H1 (cell line): Measurements from ENCODE around the gene TWF2. TPM values are rescaled to one million over a fixed set of nuclear protein-coding genes. Genes with fewer than 3 reads are reported as not detected.

Experiments
- CTCF ChIA-PET: fragments of 300-600 bp; sonication (Branson Sonifier 250); formaldehyde crosslinking; loops from one replicate; lab custom pipeline; 2021; ENCODE audit not compliant: partially characterized antibody; lab: Charles Lee
- POLR2A ChIA-PET: fragments of 300-600 bp; sonication (Branson Sonifier 250); formaldehyde crosslinking; loops from one replicate; lab custom pipeline; 2021; ENCODE audit warnings: inconsistent platforms; ENCODE audit not compliant: partially characterized antibody; lab: Charles Lee
- DNase-seq, 2 experiments: peaks; one replicate each; pipeline versions ENCODE4 v3.0.0 to v3.0.0-alpha.2; 2010 to 2022; ENCODE audit warnings: low spot score in 2 of 2, low read depth in 1 of 2, mixed read lengths in 1 of 2
- FAIRE-seq: peaks from 2 replicates; lab custom pipeline; 2011; peaks lifted over from hg19 to GRCh38; lab: Jason Lieb, UNC
- H2AFZ ChIP-seq: 2 replicates; pipeline ENCODE4 v1.8.1; 2012; ENCODE audit warnings: low read length, inconsistent platforms
- H2AK5ac ChIP-seq: 2 replicates; pipeline ENCODE4 v1.6.1; 2013; ENCODE audit warnings: low read depth, low read length
- H2BK120ac ChIP-seq: replicated peaks from 2 replicates; pipeline ENCODE3; 2013; ENCODE audit warnings: low read depth, low read length, inconsistent platforms
- H2BK12ac ChIP-seq: 2 replicates; pipeline ENCODE4 v1.6.1; 2013; ENCODE audit warnings: low read depth, low read length
- H2BK15ac ChIP-seq: 2 replicates; pipeline ENCODE4 v1.6.1; 2013; ENCODE audit warnings: low read length
- H2BK20ac ChIP-seq: 2 replicates; pipeline ENCODE4 v1.6.1; 2013; ENCODE audit warnings: low read length
- H2BK5ac ChIP-seq: 2 replicates; pipeline ENCODE4 v1.6.1; 2013; ENCODE audit warnings: low read depth, low read length
- H3K14ac ChIP-seq: 2 replicates; pipeline ENCODE4 v1.6.1; 2013; ENCODE audit warnings: inconsistent platforms; ENCODE audit not compliant: insufficient read length
- H3K18ac ChIP-seq: 2 replicates; pipeline ENCODE4 v1.6.1; 2013; ENCODE audit warnings: low read length; ENCODE audit errors: extremely low read depth
- H3K23ac ChIP-seq: 2 replicates; pipeline ENCODE4 v1.6.1; 2013; ENCODE audit warnings: inconsistent platforms; ENCODE audit not compliant: insufficient read length
- H3K23me2 ChIP-seq: 2 replicates; pipeline ENCODE4 v1.6.1; 2013; ENCODE audit warnings: low read depth, low read length
- H3K27ac ChIP-seq: 2 replicates; pipeline ENCODE4 v1.6.1; 2011; ENCODE audit warnings: low read depth, low read length, inconsistent platforms
- H3K27me3 ChIP-seq, 4 experiments: replicated peaks in 1 of 4; 1 replicate in 1 of 4; 2 replicates in 3 of 4; pipeline versions ENCODE4 v1.6.1 to v1.8.1; 2011 to 2013; ENCODE audit warnings: low read length in 3 of 4, mild to moderate bottlenecking in 3 of 4, inconsistent platforms in 2 of 4, mixed read lengths in 2 of 4, moderate library complexity in 1 of 4; ENCODE audit not compliant: control insufficient read depth in 3 of 4, insufficient read depth in 3 of 4; ENCODE audit errors: extremely low read depth in 1 of 4
- H3K36me3 ChIP-seq, 4 experiments: 2 replicates each; pipeline versions ENCODE4 v1.6.1 to v1.8.1; 2011 to 2013; ENCODE audit warnings: mild to moderate bottlenecking in 4 of 4, low read length in 3 of 4, moderate library complexity in 2 of 4, control low read depth in 1 of 4, inconsistent platforms in 1 of 4; ENCODE audit not compliant: insufficient read depth in 4 of 4, control insufficient read depth in 2 of 4
- H3K4ac ChIP-seq: replicated peaks from 2 replicates; pipeline ENCODE3; 2013; ENCODE audit warnings: low read length, low read depth, mixed read lengths, inconsistent platforms; ENCODE audit not compliant: insufficient read length
- H3K4me1 ChIP-seq, 4 experiments: replicated peaks in 1 of 4; 1 replicate in 1 of 4; 2 replicates in 3 of 4; pipeline versions ENCODE4 v1.6.1 to v1.8.1; 2011 to 2013; ENCODE audit warnings: low read length in 3 of 4, inconsistent platforms in 2 of 4, mixed read lengths in 1 of 4; ENCODE audit not compliant: insufficient read depth in 4 of 4, control insufficient read depth in 3 of 4
- H3K4me2 ChIP-seq, 2 experiments: 2 replicates each; pipeline versions ENCODE4 v1.6.1 to v1.8.1; 2011 to 2013; ENCODE audit warnings: low read depth in 2 of 2, low read length in 2 of 2, control low read depth in 1 of 2, inconsistent platforms in 1 of 2, mild to moderate bottlenecking in 1 of 2; ENCODE audit not compliant: insufficient read depth in 1 of 2
- H3K4me3 ChIP-seq, 4 experiments: fragments of 200-600, 300-600 bp in 1 of 4; sonication (generic), shearing (Covaris generic), sonication (Bioruptor Twin) in 1 of 4; 2 replicates each; pipeline versions ENCODE4 v1.5.1 to v1.8.1; 2011 to 2016; ENCODE audit warnings: low read length in 4 of 4, low read depth in 3 of 4, control low read depth in 2 of 4, inconsistent platforms in 2 of 4, mild to moderate bottlenecking in 2 of 4, mixed read lengths in 1 of 4, moderate library complexity in 1 of 4; ENCODE audit not compliant: insufficient read depth in 2 of 4; ENCODE audit errors: extremely low read depth in 1 of 4
- H3K56ac ChIP-seq: replicated peaks from 2 replicates; pipeline ENCODE3; 2013; ENCODE audit warnings: low read depth, mild to moderate bottlenecking, mixed read lengths, low read length, inconsistent platforms; ENCODE audit not compliant: insufficient read length
- H3K79me1 ChIP-seq: 2 replicates; pipeline ENCODE4 v1.6.1; 2013; ENCODE audit warnings: low read depth, low read length, control low read depth
- H3K79me2 ChIP-seq, 2 experiments: 2 replicates each; pipeline versions ENCODE4 v1.6.1 to v1.8.1; 2012 to 2013; ENCODE audit warnings: low read length in 2 of 2, mild to moderate bottlenecking in 2 of 2, inconsistent platforms in 1 of 2; ENCODE audit not compliant: insufficient read depth in 2 of 2, control insufficient read depth in 1 of 2
- H3K9ac ChIP-seq, 4 experiments: replicated peaks in 1 of 4; 1 replicate in 1 of 4; 2 replicates in 3 of 4; pipeline versions ENCODE4 v1.6.1 to v1.8.1; 2011 to 2013; ENCODE audit warnings: low read depth in 3 of 4, low read length in 3 of 4, control low read depth in 2 of 4, mild to moderate bottlenecking in 2 of 4, moderate library complexity in 2 of 4, inconsistent platforms in 1 of 4; ENCODE audit errors: extremely low read depth in 1 of 4
- H3K9me3 ChIP-seq, 2 experiments: 2 replicates each; pipeline versions ENCODE4 v1.6.1 to v1.8.1; 2012 to 2013; ENCODE audit warnings: mild to moderate bottlenecking in 2 of 2, moderate library complexity in 2 of 2, control low read depth in 1 of 2, inconsistent platforms in 1 of 2, low read depth in 1 of 2, low read length in 1 of 2, mixed read lengths in 1 of 2; ENCODE audit not compliant: insufficient read depth in 2 of 2
- H4K20me1 ChIP-seq, 2 experiments: replicated peaks in 1 of 2; 2 replicates each; pipeline versions ENCODE3 to v1.8.1; 2011 to 2013; ENCODE audit warnings: inconsistent platforms in 2 of 2, low read length in 2 of 2, mild to moderate bottlenecking in 1 of 2; ENCODE audit not compliant: insufficient read depth in 2 of 2, control insufficient read depth in 1 of 2
- H4K5ac ChIP-seq: 2 replicates; pipeline ENCODE4 v1.6.1; 2013; ENCODE audit warnings: low read length, low read depth, mixed read lengths, inconsistent platforms; ENCODE audit not compliant: insufficient read length
- H4K8ac ChIP-seq: 2 replicates; pipeline ENCODE4 v1.8.0; 2013; ENCODE audit warnings: mild to moderate bottlenecking, moderate library complexity, low read length, inconsistent platforms; ENCODE audit not compliant: insufficient read depth; ENCODE audit errors: extremely low read depth
- H4K91ac ChIP-seq: replicated peaks from 2 replicates; pipeline ENCODE3; 2013; ENCODE audit warnings: low read length, mixed read lengths, inconsistent platforms; ENCODE audit not compliant: insufficient read length
- ASH2L ChIP-seq: fragments of 200-600, 300-600 bp; sonication (generic); IDR thresholded peaks from one replicate; pipeline ENCODE4 v1.7.1; 2017; ENCODE audit warnings: low read length
- ATF2 ChIP-seq: IDR thresholded peaks from 2 replicates; pipeline ENCODE4 v1.6.1; 2012; ENCODE audit warnings: low read length, inconsistent platforms
- GABPA ChIP-seq: IDR thresholded peaks from 2 replicates; pipeline ENCODE4 v1.6.1; 2011; ENCODE audit warnings: mild to moderate bottlenecking, low read length, moderate library complexity, borderline replicate concordance; ENCODE audit not compliant: insufficient read depth
- GTF2F1 ChIP-seq: IDR thresholded peaks from 2 replicates; pipeline ENCODE4 v1.6.1; 2012; ENCODE audit warnings: low read depth, low read length, improper control_type of control experiment, borderline replicate concordance
- HDAC6 ChIP-seq: IDR thresholded peaks from one replicate; pipeline ENCODE4 v1.7.1; 2012; ENCODE audit warnings: low read depth, mild to moderate bottlenecking, inconsistent platforms, low read length, moderate library complexity
- MAFK ChIP-seq: IDR thresholded peaks from 2 replicates; pipeline ENCODE4 v1.6.1; 2012; ENCODE audit warnings: low read depth, mild to moderate bottlenecking, improper control_type of control experiment, low read length
- NRF1 ChIP-seq: IDR thresholded peaks from 2 replicates; pipeline ENCODE4 v1.6.1; 2011; ENCODE audit warnings: mild to moderate bottlenecking, low read depth, low read length, improper control_type of control experiment
- RAD21 ChIP-seq, 2 experiments: IDR thresholded peaks in 1 of 2; conservative IDR thresholded peaks in 1 of 2; 2 replicates each; pipeline ENCODE4 v1.6.1; 2011; ENCODE audit warnings: low read depth in 2 of 2, low read length in 2 of 2, improper control_type of control experiment in 1 of 2, inconsistent platforms in 1 of 2, mild to moderate bottlenecking in 1 of 2, moderate library complexity in 1 of 2
- RFX5 ChIP-seq: IDR thresholded peaks from 2 replicates; pipeline ENCODE4 v1.6.1; 2011; ENCODE audit warnings: low read depth, low read length, improper control_type of control experiment, borderline replicate concordance
- YY1 ChIP-seq: IDR thresholded peaks from 2 replicates; pipeline ENCODE4 v1.6.1; 2011; ENCODE audit warnings: low read depth, mild to moderate bottlenecking, low read length
- WGBS, 2 experiments: shearing (Covaris generic) in 1 of 2; methylation state at CpG; one replicate each; pipeline versions ENCODE4 v1.1.6 to v1.1.7; 2013 to 2015; ENCODE audit warnings: low lambda C conversion rate in 2 of 2, mixed read lengths in 2 of 2, inconsistent platforms in 1 of 2, low coverage in 1 of 2, missing lambda C conversion rate in 1 of 2; ENCODE audit not compliant: insufficient replicate concordance in 2 of 2, insufficient coverage in 1 of 2, insufficient read length in 1 of 2; ENCODE audit errors: extremely low coverage in 1 of 2, missing lambda C conversion rate in 1 of 2; 5-methylcytosine and 5-hydroxymethylcytosine counted together
- polyA plus RNA-seq, 7 experiments: library from polyadenylated mRNA; depleted of rRNA in 3 of 7; stranded (reverse) in 5 of 7; unstranded in 2 of 7; fragments of >200 nt in 5 of 7; fragments of 200-250 nt in 2 of 7; gene quantifications; 1 replicate in 5 of 7; 2 replicates in 1 of 7; 4 replicates in 1 of 7; pipeline versions ENCODE4 v1.2.1 to v1.2.3, GENCODE V29; 2011 to 2013; ENCODE audit warnings: missing spikeins in 2 of 7, mixed read lengths in 2 of 7
- total RNA-seq: library from RNA; stranded (reverse); fragmentation: NEBNext Ultra II Directional; extraction: Animal tissue kit (Norgen Biotek cat#: 25700); gene quantifications from 2 replicates; pipeline ENCODE4 v1.2.1, GENCODE V29; 2021

TWF2 gene
- total and polyA plus RNA-seq, 2 of the 8 experiments (the other 6 are each of a cell fraction or from before 2014, with no cell fraction given): 65.2 to 90.4 TPM

- H3K23me2 ChIP-seq: no peaks in the 10 kb centered on the region
- DNase-seq: peak in 1 of 2 experiments; percentile 96
- peak overlapping the region; percentile 61; the same call in 1 of the 2 replicates for H2BK15ac ChIP-seq
- peaks cover 0 to 1% (median under 1%) of the 10 kb centered on the region in 4 experiments; a peak in 3 of 8 replicates for H3K36me3 ChIP-seq
- H3K27ac ChIP-seq: no peak overlapping the region
- H4K5ac ChIP-seq: no peak overlapping the region
- peaks cover 0 to 3% (median under 1%) of the 10 kb centered on the region in 4 experiments; a peak in 3 of 7 replicates for H3K4me1 ChIP-seq
- H2AK5ac ChIP-seq: no peak overlapping the region
- no peak overlapping the region for H4K8ac ChIP-seq
- no peak overlapping the region for H3K23ac ChIP-seq
- FAIRE-seq: peak; percentile 58
- H3K27me3 ChIP-seq: no peaks in the 10 kb centered on the region
- POLR2A ChIA-PET: interaction anchor here (1.1 to 2.4 kb wide), 8 partner anchors 11 to 228 kb away, joined by 4 to 7 read pairs (median 6); partner anchors contain the start of genes GLYCTK, PPM1M and TWF2
- no peak overlapping the region for H3K18ac ChIP-seq
- H2BK12ac ChIP-seq: no peak overlapping the region
- H4K91ac ChIP-seq: no peak overlapping the region
- H3K56ac ChIP-seq: no peak overlapping the region
- CTCF ChIA-PET: interaction anchor here (0.7 to 20.4 kb wide), 55 partner anchors 10 to 253 kb away, joined by 3 to 336 read pairs (median 5); partner anchors contain the start of genes ALAS1, PCBP4, PPM1M and TNNC1
- H2AFZ ChIP-seq: peak overlapping the region; percentile 97
- no peak overlapping the region for H3K4ac ChIP-seq
- H3K4me3 ChIP-seq: no peak overlapping the region
- no peak overlapping the region for H3K14ac ChIP-seq
- no peaks in the 10 kb centered on the region for H4K20me1 ChIP-seq
- H3K79me1 ChIP-seq: no peaks in the 10 kb centered on the region
- 0 out of 2 replicates have a peak overlapping the region, but pooled peaks have one; percentile 72 for H2BK20ac ChIP-seq
- H2BK5ac ChIP-seq: 0 out of 2 replicates have a peak overlapping the region, but pooled peaks have one; percentile 32
- H3K9ac ChIP-seq: no peak overlapping the region
- H2BK120ac ChIP-seq: no peak overlapping the region
- 35% methylated on average over 9 of the region's 9 CpGs; no CpG with 5 or more reads in 1 of the 2 experiments for WGBS, 2 experiments
- H3K79me2 ChIP-seq: no peaks in the 10 kb centered on the region
- no peaks in the 10 kb centered on the region for H3K9me3 ChIP-seq
- H3K4me2 ChIP-seq: 0 out of 4 replicates have a peak overlapping the region, but pooled peaks of 1 of the 2 experiments have one; percentile 33
- TF ChIP-seq HDAC6: no peak
- no peak for TF ChIP-seq NRF1
- no peak for TF ChIP-seq MAFK
- TF ChIP-seq RAD21 (IDR thresholded peaks at IDR 0.05 in 1 of 2, conservative IDR thresholded peaks at IDR 0.05 in 1 of 2; ENCODE audit: low read depth in 2 of 2, low read length in 2 of 2): peak; percentile 78 to 81
- TF ChIP-seq GABPA: peak; percentile 66; the same call in 1 of the 2 replicates
- TF ChIP-seq YY1: peak; percentile 50; the same call in 1 of the 2 replicates
- no peak for TF ChIP-seq ASH2L
- no peak for TF ChIP-seq ATF2
- no peak for TF ChIP-seq GTF2F1
- no peak for TF ChIP-seq RFX5
Observed at GRCh38 chr3:52220380-52221026, 18.5 kb downstream of the TWF2 start.
